GM21528 (cell line): Measurements from ENCODE around the gene PDZK1.
"Not testable (repeated sequence)": the region's sequence is repeated elsewhere in the genome, so short reads cannot be mapped to it uniquely, and the experiment has no call there.

Source experiments
- ATAC-seq: cut with Tn5 transposase; IDR thresholded peaks from one replicate; pipeline ENCODE4 v1.9.1; 2021; ENCODE audit warnings: mild to moderate bottlenecking, moderate library complexity; ENCODE audit not compliant: unreplicated experiment, low FRiP score

PDZK1 gene

DNA sequence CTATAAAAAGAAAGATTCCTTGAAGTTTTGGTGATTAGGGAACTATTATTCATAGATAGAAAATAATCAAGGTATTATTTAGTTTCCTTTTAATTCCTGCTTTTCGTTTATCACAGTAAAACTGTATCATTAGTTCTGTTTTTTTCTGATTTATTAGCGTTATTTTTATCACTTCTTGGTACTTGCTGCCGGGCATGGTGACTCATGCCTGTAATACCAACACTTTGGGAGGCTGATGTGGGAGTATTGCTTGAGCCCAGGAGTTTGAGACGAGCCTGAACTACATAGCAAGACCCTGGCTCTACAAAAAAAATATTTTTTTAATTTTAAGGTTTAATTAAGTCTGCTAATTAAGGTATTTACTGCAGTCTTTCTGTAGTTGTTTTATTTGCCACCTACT, 42.2 kb downstream of the PDZK1 start:
- not testable (repeated sequence) for ATAC-seq

DNA sequence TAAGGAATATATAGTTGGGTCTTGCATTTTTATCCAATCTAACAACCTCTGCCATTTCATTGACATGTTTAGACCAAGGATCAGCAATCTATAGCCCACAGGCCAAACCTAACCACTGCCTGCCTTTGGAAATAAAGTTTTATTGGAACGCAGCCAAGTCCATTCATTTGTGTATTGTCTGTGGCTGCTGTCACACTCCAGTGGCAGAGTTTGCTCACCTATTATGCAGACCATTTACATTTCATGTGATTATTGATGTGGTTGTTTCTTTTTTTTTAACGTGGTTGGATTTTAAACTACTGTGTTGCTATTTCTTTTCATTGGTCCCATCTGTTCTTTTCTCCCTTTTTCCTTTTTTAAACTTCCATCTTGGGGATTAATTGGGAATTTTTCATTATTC, 44.7 kb downstream of the PDZK1 start:
- not testable (repeated sequence) for ATAC-seq

DNA sequence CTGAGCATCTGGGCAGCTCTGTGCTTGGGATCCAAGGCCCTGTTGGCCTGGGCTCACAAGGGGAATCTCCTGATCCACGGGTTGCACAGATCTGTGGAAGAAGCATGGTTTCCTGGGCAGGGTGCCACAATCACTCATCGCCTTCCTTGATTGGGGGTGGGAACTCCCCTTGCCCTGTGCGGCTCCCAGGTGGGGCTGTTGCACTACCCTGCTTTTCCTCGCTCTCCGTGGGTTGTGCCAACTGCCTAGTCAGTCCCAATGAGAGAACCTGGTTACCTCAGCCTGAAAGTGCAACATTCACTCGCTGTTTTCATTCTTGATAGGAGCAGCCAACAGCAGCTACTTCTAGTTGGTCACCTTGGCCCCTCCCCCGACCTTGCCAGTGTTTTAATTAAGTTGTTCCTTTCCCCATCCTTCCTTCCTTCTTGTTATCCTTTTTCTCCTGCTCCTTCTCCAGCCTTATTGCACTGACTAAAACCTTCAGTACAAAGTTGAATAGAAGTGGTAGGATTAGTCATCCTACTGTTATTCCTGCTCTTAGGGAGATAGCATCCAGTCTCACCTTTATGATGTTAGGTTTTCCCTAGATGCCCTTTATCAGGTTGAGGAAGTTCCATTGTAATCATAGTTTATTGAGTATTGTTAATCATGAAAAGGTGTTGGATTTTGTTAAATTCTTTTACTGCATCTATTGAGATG, 50.8 kb downstream of the PDZK1 start:
- ATAC-seq, result not testable (repeated sequence)

DNA sequence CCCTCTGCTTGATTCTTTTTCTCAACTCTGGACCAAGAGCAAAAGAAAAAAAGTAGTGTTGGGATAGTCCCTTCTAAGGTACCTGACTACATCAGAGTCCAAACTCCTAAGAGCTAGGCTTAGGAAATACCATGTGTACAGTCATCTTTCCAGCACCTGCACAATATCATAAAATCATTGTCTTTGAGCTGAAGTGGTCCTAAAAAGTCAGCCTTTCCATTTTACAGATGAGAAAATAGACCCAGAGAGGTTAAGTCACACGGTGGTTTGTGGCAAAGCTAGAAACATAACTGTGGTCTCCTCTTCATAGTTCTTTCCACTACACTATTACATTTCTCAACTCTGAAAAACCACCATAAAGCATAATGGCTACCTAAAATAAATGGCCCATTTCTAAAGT, 63.2 kb downstream of the PDZK1 start:
- not testable (repeated sequence) for ATAC-seq

DNA sequence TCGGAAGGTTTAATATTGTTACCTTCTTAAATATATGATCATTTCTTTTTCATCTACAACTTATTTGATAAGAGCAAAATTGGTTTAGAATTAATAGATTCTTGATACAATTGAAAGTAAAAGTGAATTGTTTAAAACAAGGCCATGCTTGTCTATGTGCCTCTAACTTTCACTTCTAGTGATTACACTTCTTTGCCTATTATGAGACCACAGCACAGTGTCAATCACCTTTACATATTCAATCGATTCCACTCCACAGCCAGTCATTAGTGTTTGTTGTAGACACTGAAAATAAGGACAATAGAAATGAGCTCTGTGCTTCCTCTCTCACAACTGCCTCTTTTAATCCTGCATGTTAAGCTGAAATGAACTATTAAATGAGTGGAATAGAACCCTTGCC, 65.3 kb downstream of the PDZK1 start:
- not testable (repeated sequence) for ATAC-seq

DNA sequence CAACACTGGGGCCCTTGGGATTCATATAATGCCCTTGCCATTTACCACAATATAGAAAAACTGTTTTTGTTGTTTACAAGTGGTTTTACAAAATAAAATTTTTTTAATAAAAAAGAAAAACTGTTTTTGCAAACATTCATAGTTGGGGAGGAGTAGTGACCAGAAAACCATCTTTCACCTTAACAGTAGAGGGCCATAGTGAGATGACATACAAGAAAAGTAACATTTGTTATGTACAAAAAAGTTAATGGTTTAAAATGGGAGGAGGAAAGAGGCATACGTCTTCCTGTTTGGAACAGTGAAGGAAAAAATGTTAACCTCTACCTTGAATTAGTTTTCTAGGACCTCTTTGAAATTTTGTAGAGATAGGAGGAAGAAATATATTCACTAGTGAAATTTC, 70.9 kb downstream of the PDZK1 start:
- not testable (repeated sequence) for ATAC-seq

DNA sequence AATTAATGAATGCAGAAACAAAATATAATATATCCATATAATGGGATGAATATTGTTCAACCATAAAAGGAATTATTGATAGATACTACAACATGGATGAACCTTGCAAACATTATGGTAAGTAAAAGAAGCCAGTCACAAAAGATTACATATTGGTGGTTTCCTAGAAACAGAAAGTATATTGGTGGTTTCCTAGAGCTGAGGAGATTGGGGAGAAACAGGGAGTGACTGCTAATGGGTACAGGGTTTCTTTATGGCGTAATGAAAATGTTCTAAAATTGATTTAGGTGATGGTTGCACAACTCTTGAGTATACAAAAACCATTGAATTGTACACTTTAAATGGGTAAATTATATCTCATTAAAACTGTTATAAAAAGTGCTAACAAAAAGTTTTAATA, 85.0 kb downstream of the PDZK1 start:
- ATAC-seq, result not testable (repeated sequence)
